ENCODE data around the gene COQ8B.
"Not testable (repeated sequence)": the region's sequence is repeated elsewhere in the genome, so short reads cannot be mapped to it uniquely, and the experiment has no call there.

Gene COQ8B

DNA sequence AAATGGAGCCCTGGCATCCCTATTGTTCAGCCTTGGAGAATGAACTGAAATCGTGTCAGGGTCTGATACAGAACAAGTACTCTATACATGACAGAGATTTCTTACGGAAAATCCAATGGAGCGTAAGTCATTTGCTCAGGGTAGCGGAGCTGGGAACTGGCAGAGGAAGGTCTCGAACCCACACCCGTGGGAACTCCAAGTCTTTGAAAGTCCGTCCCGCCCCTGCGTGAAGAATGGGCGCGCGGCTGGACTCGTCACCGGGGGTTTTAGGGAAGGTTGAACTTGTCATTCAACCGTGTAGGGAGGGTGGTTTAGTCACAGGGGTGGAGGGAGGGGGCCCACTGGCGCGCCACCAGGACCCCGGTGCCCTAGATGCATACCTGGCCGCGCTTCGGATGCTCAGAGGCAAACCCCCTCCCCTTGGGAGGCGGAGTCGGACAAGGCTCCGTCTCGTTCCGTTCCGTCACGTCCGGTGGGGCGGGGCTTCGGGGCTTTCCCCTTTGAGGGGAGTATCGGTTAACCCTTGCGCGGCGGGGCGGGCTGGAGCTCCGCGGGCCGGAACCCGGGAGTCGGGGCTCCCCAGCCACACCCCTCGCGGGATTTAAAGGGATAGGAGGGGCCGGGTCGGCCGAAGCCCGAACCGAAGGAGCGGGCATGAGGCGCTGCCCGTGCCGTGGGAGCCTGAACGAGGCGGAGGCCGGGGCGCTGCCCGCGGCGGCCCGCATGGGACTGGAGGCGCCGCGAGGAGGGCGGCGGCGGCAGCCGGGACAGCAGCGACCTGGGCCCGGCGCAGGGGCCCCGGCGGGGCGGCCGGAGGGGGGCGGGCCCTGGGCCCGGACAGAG, at the start of gene COQ8B, which contains the start of gene ITPKC:
TSS of gene COQ8B (minus strand) at position 405 of the 843 bp plus-strand sequence. CDS start 2,254 bp downstream, outside the sequence.
TSS of gene ITPKC (plus strand) at position 631 of the 843 bp plus-strand sequence. CDS start at position 655, 24 bp downstream.
- H3K9me3 ChIP-seq (ENCODE audit: control insufficient read depth in 2 of 2, low read length in 2 of 2) = no peaks in the 10 kb centered on the region
- H3K27me3 ChIP-seq (ENCODE audit: control insufficient read depth in 2 of 2, insufficient read depth in 2 of 2, low read length in 2 of 2) = no peaks in the 10 kb centered on the region
- H3K4me3 ChIP-seq (ENCODE audit: low read length in 2 of 2) = peak within 1 kb of the TSS; percentile 75 to 94
- peaks cover 55 to 56% of the 10 kb centered on the region in 2 donors for H3K4me1 ChIP-seq (ENCODE audit: control insufficient read depth in 2 of 2, insufficient read depth in 2 of 2, low read length in 2 of 2)
- peak within 1 kb of the TSS; percentile 92 to 99 for H3K9ac ChIP-seq (ENCODE audit: low read depth in 1 of 2, low read length in 2 of 2)
- H3K36me3 ChIP-seq (ENCODE audit: control insufficient read depth in 2 of 2, insufficient read depth in 2 of 2, low read length in 2 of 2) = no peaks in the 10 kb centered on the region
- peak within 1 kb of the TSS; percentile 96 to 99 for H3K27ac ChIP-seq (ENCODE audit: low read depth in 2 of 2, low read length in 2 of 2)

DNA sequence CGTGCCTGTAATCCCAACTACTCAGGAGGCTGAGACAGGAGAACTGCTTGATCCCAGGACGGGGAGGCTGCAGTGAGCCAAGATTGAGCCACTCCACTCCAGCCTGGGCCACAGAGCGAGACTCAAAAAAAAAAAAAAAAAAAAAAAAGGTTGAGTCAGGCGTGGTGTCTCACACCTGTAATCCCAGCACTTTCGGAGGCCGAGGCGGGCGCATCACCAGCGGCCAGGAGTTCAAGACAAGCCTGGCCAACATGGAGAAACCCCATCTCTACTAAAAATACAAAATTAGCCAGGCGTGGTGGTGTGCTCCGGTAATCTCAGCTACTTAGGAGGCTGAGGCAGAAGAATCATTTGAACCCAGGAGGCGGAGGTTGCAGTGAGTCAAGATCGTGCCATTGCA, 49.7 kb upstream of the COQ8B start:
- not testable (repeated sequence) for H3K4me1 ChIP-seq (ENCODE audit: control insufficient read depth in 2 of 2, insufficient read depth in 2 of 2, low read length in 2 of 2); H3K4me3 ChIP-seq (ENCODE audit: low read length in 2 of 2); H3K27me3 ChIP-seq (ENCODE audit: control insufficient read depth in 2 of 2, insufficient read depth in 2 of 2, low read length in 2 of 2); H3K27ac ChIP-seq (ENCODE audit: low read depth in 2 of 2, low read length in 2 of 2); H3K9me3 ChIP-seq (ENCODE audit: control insufficient read depth in 2 of 2, low read length in 2 of 2); H3K9ac ChIP-seq (ENCODE audit: low read depth in 1 of 2, low read length in 2 of 2)
- H3K36me3 ChIP-seq (ENCODE audit: control insufficient read depth in 2 of 2, insufficient read depth in 2 of 2, low read length in 2 of 2) = peaks cover 50% of the 10 kb centered on the region in 2 donors

DNA sequence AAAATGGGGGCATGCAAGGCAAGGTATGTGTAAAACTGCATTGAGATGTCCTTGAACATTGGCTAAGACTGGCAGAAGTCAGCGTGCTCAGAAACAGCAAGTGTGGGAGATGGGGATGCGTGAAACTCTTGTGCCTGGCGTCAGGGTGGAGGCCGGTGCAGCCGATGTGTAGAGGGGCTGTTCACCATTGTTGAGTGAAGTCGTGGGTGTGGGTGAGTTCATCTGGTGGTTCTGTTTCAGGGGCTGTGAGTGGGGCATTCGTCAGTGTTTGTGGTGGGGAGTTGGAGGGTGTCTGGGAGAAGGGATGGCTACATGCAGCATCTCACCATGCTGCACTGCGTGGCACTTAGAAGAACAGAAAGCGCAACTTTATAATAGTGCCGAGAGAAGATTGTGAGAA, 47.3 kb upstream of the COQ8B start:
- no peaks in the 10 kb centered on the region for H3K4me1 ChIP-seq (ENCODE audit: control insufficient read depth in 2 of 2, insufficient read depth in 2 of 2, low read length in 2 of 2)
- no peak overlapping the region for H3K9ac ChIP-seq (ENCODE audit: low read depth in 1 of 2, low read length in 2 of 2)
- H3K27ac ChIP-seq (ENCODE audit: low read depth in 2 of 2, low read length in 2 of 2) = no peak overlapping the region
- peaks cover 73 to 74% of the 10 kb centered on the region in 2 donors for H3K36me3 ChIP-seq (ENCODE audit: control insufficient read depth in 2 of 2, insufficient read depth in 2 of 2, low read length in 2 of 2)
- H3K4me3 ChIP-seq (ENCODE audit: low read length in 2 of 2) = no peak overlapping the region
- H3K9me3 ChIP-seq (ENCODE audit: control insufficient read depth in 2 of 2, low read length in 2 of 2) = no peaks in the 10 kb centered on the region
- H3K27me3 ChIP-seq (ENCODE audit: control insufficient read depth in 2 of 2, insufficient read depth in 2 of 2, low read length in 2 of 2) = no peaks in the 10 kb centered on the region

DNA sequence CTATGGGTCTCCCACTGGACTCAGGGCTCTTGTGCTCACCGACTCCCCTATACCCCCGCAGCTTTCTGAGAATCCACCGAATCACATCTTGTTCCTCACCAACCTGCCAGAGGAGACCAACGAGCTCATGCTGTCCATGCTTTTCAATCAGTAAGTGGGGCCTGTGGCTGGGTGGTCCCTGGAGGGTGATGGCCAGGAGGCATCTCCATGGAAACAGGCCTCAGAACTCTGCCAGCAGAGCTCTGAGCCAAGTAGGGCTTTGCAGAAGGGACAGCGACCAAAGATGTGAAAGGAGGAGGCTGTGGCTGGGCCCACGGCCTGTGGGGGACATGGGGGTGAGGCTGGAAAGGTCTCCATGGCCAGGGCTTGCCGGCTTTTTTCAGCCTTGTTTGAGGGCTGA, 46.8 kb upstream of the COQ8B start:
- H3K36me3 ChIP-seq (ENCODE audit: control insufficient read depth in 2 of 2, insufficient read depth in 2 of 2, low read length in 2 of 2) = peaks cover 69 to 71% of the 10 kb centered on the region in 2 donors

DNA sequence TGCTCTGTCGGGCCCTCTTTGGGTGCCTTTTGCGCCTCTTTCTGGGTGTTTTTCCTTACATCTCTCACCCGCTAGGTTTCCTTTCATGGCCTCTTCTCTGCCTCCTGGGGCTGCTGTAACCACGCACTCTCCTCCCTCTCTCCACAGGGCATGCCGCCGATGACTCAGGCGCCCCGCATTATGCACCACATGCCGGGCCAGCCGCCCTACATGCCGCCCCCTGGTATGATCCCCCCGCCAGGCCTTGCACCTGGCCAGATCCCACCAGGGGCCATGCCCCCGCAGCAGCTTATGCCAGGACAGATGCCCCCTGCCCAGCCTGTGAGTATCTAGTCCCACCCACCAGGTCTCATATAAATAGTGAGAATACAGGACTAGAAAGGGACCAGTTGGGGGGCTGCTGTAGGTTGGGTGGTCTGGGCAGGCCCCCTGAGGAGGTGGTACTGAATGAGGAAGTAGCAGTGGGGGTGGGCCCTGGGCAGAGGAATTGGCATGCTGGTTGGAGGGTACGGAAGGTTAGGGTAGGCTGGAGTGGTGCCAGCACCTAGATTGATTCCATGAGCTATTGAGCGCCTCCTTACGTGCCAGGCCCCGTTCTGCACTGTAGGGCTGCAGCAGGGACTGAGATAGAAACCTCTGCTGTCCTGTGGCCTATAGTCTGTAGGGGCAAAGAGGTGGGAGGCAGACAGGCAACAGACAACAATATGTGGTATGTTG, 46.2 kb upstream of the COQ8B start:
- peaks cover 73 to 76% of the 10 kb centered on the region in 2 donors for H3K36me3 ChIP-seq (ENCODE audit: control insufficient read depth in 2 of 2, insufficient read depth in 2 of 2, low read length in 2 of 2)
- H3K27ac ChIP-seq (ENCODE audit: low read depth in 2 of 2, low read length in 2 of 2) = no peak overlapping the region
- H3K27me3 ChIP-seq (ENCODE audit: control insufficient read depth in 2 of 2, insufficient read depth in 2 of 2, low read length in 2 of 2) = no peaks in the 10 kb centered on the region

More for the DNA sequence above, 46.8 kb upstream of the COQ8B start:
- no peaks in the 10 kb centered on the region for H3K27me3 ChIP-seq (ENCODE audit: control insufficient read depth in 2 of 2, insufficient read depth in 2 of 2, low read length in 2 of 2)
- H3K4me1 ChIP-seq (ENCODE audit: control insufficient read depth in 2 of 2, insufficient read depth in 2 of 2, low read length in 2 of 2) = no peaks in the 10 kb centered on the region
- H3K4me3 ChIP-seq (ENCODE audit: low read length in 2 of 2) = no peak overlapping the region
- no peaks in the 10 kb centered on the region for H3K9me3 ChIP-seq (ENCODE audit: control insufficient read depth in 2 of 2, low read length in 2 of 2)
- H3K27ac ChIP-seq (ENCODE audit: low read depth in 2 of 2, low read length in 2 of 2) = no peak overlapping the region
- no peak overlapping the region for H3K9ac ChIP-seq (ENCODE audit: low read depth in 1 of 2, low read length in 2 of 2)

DNA sequence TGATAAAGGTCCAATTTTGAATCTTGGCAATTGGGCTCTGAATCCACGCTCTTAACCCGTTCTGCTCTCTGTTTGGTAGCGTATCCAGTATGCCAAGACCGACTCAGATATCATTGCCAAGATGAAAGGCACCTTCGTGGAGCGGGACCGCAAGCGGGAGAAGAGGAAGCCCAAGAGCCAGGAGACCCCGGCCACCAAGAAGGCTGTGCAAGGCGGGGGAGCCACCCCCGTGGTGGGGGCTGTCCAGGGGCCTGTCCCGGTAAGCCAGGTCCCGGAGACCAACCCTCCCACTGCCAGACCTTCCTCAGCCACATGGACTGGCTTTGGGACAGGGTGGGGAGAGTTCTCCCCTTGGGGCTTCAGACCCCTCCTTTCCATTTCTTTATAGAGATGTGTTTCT, 42.7 kb upstream of the COQ8B start:
- no peak overlapping the region for H3K9ac ChIP-seq (ENCODE audit: low read depth in 1 of 2, low read length in 2 of 2)
- peaks cover 13 to 20% of the 10 kb centered on the region in 2 donors for H3K4me1 ChIP-seq (ENCODE audit: control insufficient read depth in 2 of 2, insufficient read depth in 2 of 2, low read length in 2 of 2)
- H3K27me3 ChIP-seq (ENCODE audit: control insufficient read depth in 2 of 2, insufficient read depth in 2 of 2, low read length in 2 of 2) = no peaks in the 10 kb centered on the region
- no peaks in the 10 kb centered on the region for H3K9me3 ChIP-seq (ENCODE audit: control insufficient read depth in 2 of 2, low read length in 2 of 2)
- H3K27ac ChIP-seq (ENCODE audit: low read depth in 2 of 2, low read length in 2 of 2) = no peak overlapping the region
- peaks cover 68 to 79% of the 10 kb centered on the region in 2 donors for H3K36me3 ChIP-seq (ENCODE audit: control insufficient read depth in 2 of 2, insufficient read depth in 2 of 2, low read length in 2 of 2)
- H3K4me3 ChIP-seq (ENCODE audit: low read length in 2 of 2) = no peak overlapping the region

More for the DNA sequence above, 46.2 kb upstream of the COQ8B start:
- H3K4me1 ChIP-seq (ENCODE audit: control insufficient read depth in 2 of 2, insufficient read depth in 2 of 2, low read length in 2 of 2) = no peaks in the 10 kb centered on the region
- H3K9me3 ChIP-seq (ENCODE audit: control insufficient read depth in 2 of 2, low read length in 2 of 2) = no peaks in the 10 kb centered on the region
- no peak overlapping the region for H3K4me3 ChIP-seq (ENCODE audit: low read length in 2 of 2)
- H3K9ac ChIP-seq (ENCODE audit: low read depth in 1 of 2, low read length in 2 of 2) = no peak overlapping the region

DNA sequence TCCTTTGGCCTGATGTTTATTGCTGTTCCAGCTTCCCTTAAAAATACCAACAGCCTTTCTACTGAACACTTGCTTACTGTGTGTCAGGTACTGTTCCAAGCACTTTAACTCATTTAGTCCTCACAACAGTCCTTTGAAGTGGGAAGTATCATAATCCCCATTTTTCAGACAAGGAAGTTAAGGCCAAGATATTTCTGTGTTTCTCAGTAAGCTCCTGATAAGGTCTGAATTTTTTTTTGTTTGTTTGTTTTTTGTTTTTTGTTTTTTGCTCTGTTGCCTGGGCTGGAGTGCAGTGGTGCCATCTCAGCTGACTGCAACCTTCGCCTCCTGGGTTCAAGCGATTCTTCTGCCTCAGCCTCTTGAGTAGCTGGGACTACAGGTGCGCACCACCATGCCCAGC, 41.8 kb upstream of the COQ8B start:
- H3K36me3 ChIP-seq (ENCODE audit: control insufficient read depth in 2 of 2, insufficient read depth in 2 of 2, low read length in 2 of 2) = peaks cover 60 to 70% of the 10 kb centered on the region in 2 donors
- H3K4me3 ChIP-seq (ENCODE audit: low read length in 2 of 2) = no peak overlapping the region
- H3K27ac ChIP-seq (ENCODE audit: low read depth in 2 of 2, low read length in 2 of 2) = no peak overlapping the region
- peaks cover 20 to 22% of the 10 kb centered on the region in 2 donors for H3K4me1 ChIP-seq (ENCODE audit: control insufficient read depth in 2 of 2, insufficient read depth in 2 of 2, low read length in 2 of 2)
- no peaks in the 10 kb centered on the region for H3K27me3 ChIP-seq (ENCODE audit: control insufficient read depth in 2 of 2, insufficient read depth in 2 of 2, low read length in 2 of 2)
- H3K9ac ChIP-seq (ENCODE audit: low read depth in 1 of 2, low read length in 2 of 2) = no peak overlapping the region
- no peaks in the 10 kb centered on the region for H3K9me3 ChIP-seq (ENCODE audit: control insufficient read depth in 2 of 2, low read length in 2 of 2)

DNA sequence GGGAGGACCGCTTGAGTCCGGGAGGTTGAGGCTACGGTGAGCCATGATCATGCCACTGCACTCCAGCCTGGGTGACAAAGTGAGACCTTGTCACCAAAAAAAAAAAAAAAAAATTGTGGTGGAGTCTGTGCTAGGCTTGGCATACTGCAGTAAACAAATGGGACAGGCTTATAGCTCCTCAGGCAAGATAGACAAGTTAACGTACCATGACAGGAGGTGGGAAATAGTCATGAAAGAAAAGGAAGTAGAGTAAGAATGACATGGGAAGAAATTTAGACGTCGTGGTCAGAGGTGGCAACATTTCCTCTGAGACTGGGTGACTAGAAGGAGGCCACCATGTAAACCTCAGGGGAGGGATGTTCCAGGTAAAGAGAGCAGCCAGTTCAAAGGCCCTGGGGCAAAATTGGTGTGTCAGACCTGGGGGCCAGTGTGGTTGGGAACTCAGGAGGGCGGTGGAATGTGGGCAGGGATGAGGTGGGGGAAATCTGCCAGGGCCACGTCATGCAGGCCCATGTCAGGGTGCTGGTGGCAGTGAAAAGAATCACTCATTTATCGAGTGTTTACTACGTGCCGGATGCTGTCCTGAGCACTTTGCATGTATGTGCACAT, 39.9 kb upstream of the COQ8B start:
- no peaks in the 10 kb centered on the region for H3K9me3 ChIP-seq (ENCODE audit: control insufficient read depth in 2 of 2, low read length in 2 of 2)
- H3K27ac ChIP-seq (ENCODE audit: low read depth in 2 of 2, low read length in 2 of 2) = no peak overlapping the region
- peaks cover 22 to 32% of the 10 kb centered on the region in 2 donors for H3K4me1 ChIP-seq (ENCODE audit: control insufficient read depth in 2 of 2, insufficient read depth in 2 of 2, low read length in 2 of 2)
- no peak overlapping the region for H3K4me3 ChIP-seq (ENCODE audit: low read length in 2 of 2)
- H3K9ac ChIP-seq (ENCODE audit: low read depth in 1 of 2, low read length in 2 of 2) = peak overlapping the region in 1 of 2 donors; percentile 19
- peaks cover 41 to 52% of the 10 kb centered on the region in 2 donors for H3K36me3 ChIP-seq (ENCODE audit: control insufficient read depth in 2 of 2, insufficient read depth in 2 of 2, low read length in 2 of 2)
- H3K27me3 ChIP-seq (ENCODE audit: control insufficient read depth in 2 of 2, insufficient read depth in 2 of 2, low read length in 2 of 2) = no peaks in the 10 kb centered on the region

DNA sequence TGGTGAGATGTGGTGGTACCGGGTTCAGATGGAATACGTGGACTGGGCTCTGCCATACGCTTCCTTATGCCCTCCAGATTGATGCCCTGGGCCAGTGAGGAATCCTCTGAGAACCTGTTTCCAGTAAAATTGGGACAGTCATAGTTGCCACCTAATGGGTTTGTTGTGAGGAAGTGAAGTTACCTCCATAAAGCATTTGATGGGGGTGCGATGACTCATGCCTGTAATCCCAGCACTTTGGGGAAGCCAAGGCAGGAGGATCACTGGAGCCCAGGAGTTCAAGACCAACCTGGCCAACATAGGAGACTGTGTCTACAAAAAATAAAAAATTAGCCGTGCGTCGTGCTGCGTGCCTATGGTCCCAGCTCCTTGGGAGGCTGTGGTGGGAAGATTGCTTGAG, 39.1 kb upstream of the COQ8B start:
- no peak overlapping the region for H3K27ac ChIP-seq (ENCODE audit: low read depth in 2 of 2, low read length in 2 of 2)
- H3K4me1 ChIP-seq (ENCODE audit: control insufficient read depth in 2 of 2, insufficient read depth in 2 of 2, low read length in 2 of 2) = peaks cover 22 to 32% of the 10 kb centered on the region in 2 donors
- H3K36me3 ChIP-seq (ENCODE audit: control insufficient read depth in 2 of 2, insufficient read depth in 2 of 2, low read length in 2 of 2) = peaks cover 33 to 45% of the 10 kb centered on the region in 2 donors
- H3K9me3 ChIP-seq (ENCODE audit: control insufficient read depth in 2 of 2, low read length in 2 of 2) = no peaks in the 10 kb centered on the region
- H3K9ac ChIP-seq (ENCODE audit: low read depth in 1 of 2, low read length in 2 of 2) = no peak overlapping the region
- no peaks in the 10 kb centered on the region for H3K27me3 ChIP-seq (ENCODE audit: control insufficient read depth in 2 of 2, insufficient read depth in 2 of 2, low read length in 2 of 2)
- H3K4me3 ChIP-seq (ENCODE audit: low read length in 2 of 2) = peak overlapping the region in 1 of 2 donors; percentile 50
